AG04450 (cell line): Measurements from ENCODE around the gene PRKAG2. TPM values are rescaled to one million over a fixed set of nuclear protein-coding genes. Genes with fewer than 3 reads are reported as not detected.
"Not testable (repeated sequence)": the region's sequence is repeated elsewhere in the genome, so short reads cannot be mapped to it uniquely, and the experiment has no call there.

ENCODE experiments used
- CTCF ChIA-PET: fragments of 300-600, 350-600 bp; formaldehyde crosslinking; extraction: SDS; loops from one replicate; lab custom pipeline; 2022; ENCODE audit warnings: antibody characterized with exemption, inconsistent platforms; lab: Charles Lee
- POLR2A ChIA-PET: fragments of 350-600 bp; formaldehyde crosslinking; extraction: SDS; loops from one replicate; lab custom pipeline; 2021; ENCODE audit warnings: antibody characterized with exemption, inconsistent platforms; lab: Yijun Ruan, JAX
- DNase-seq: peaks from one replicate; pipeline ENCODE4 v3.0.0-alpha.2; 2011; ENCODE audit warnings: low read depth, low spot score
- H3K27ac ChIP-seq: one replicate; pipeline ENCODE4 v1.5.1; 2012; ENCODE audit warnings: low read depth, low read length, control low read depth
- H3K27me3 ChIP-seq: one replicate; pipeline ENCODE4 v1.6.0; 2012; ENCODE audit warnings: low read length; ENCODE audit not compliant: control insufficient read depth, insufficient read depth
- H3K4me3 ChIP-seq: 2 replicates; pipeline ENCODE4 v1.5.1; 2011; ENCODE audit warnings: mild to moderate bottlenecking, low read depth, low read length, control low read depth
- H3K9me3 ChIP-seq: 2 replicates; pipeline ENCODE4 v1.5.1; 2012; ENCODE audit warnings: low read length; ENCODE audit not compliant: control insufficient read depth, insufficient read depth
- CTCF ChIP-seq: IDR thresholded peaks from 2 replicates; pipeline ENCODE4 v1.5.1; 2011; ENCODE audit warnings: low read depth, low read length, control low read depth, inconsistent platforms
- polyA plus RNA-seq: library from polyadenylated mRNA; depleted of rRNA; stranded (reverse); fragments of >200 nt; gene quantifications from 2 replicates; pipeline ENCODE4 v1.2.3, GENCODE V29; 2011

PRKAG2 gene
- polyA plus RNA-seq, 1 experiment, result 45.0 TPM

- no peak for TF ChIP-seq CTCF
- Histone ChIP-seq H3K4me3 (no peak overlapping the region), H3K27me3 (peaks cover 14% of the 10 kb centered on the region), H3K9me3 (no peaks in the 10 kb centered on the region), H3K27ac (no peak overlapping the region)
- DNase-seq, result no peak
- ChIA-PET CTCF (interaction anchor here (5.6 kb wide), 1 partner anchor 18 kb away, joined by 29 read pairs; no protein-coding TSS in a partner anchor), POLR2A (no interaction called here)
Measured at GRCh38 chr7:151800861-151801260, 76.1 kb downstream of the PRKAG2 start.

GRCh38 chr7:151800391-151800790 is 76.5 kb downstream of the PRKAG2 start:
- TF ChIP-seq CTCF, result no peak
- Histone ChIP-seq H3K27ac (no peak overlapping the region), H3K9me3 (no peaks in the 10 kb centered on the region), H3K27me3 (peaks cover 14% of the 10 kb centered on the region), H3K4me3 (no peak overlapping the region)
- ChIA-PET CTCF (interaction anchor here (5.6 kb wide), 1 partner anchor 18 kb away, joined by 29 read pairs; no protein-coding TSS in a partner anchor), POLR2A (no interaction called here)
- no peak for DNase-seq

- no peak for TF ChIP-seq CTCF
- Histone ChIP-seq H3K4me3 (no peak overlapping the region), H3K9me3 (no peaks in the 10 kb centered on the region; the same call in 1 of the 2 replicates), H3K27me3 (peaks cover 10% of the 10 kb centered on the region), H3K27ac (no peak overlapping the region)
- CTCF ChIA-PET, result interaction anchor here (5.6 kb wide), 1 partner anchor 17 kb away, joined by 29 read pairs; no protein-coding TSS in a partner anchor
- no peak for DNase-seq
- POLR2A ChIA-PET, result interaction anchor here (0.5 kb wide), 1 partner anchor 295 kb away, joined by 3 read pairs; no protein-coding TSS in a partner anchor
Measured at GRCh38 chr7:151799506-151799905, 77.4 kb downstream of the PRKAG2 start.

GRCh38 chr7:151798851-151799448 is 78.0 kb downstream of the PRKAG2 start:
- POLR2A ChIA-PET, result interaction anchor here (0.5 kb wide), 1 partner anchor 294 kb away, joined by 3 read pairs; no protein-coding TSS in a partner anchor
- H3K4me3 ChIP-seq, result no peak overlapping the region
- TF ChIP-seq CTCF, result no peak
- no peak for DNase-seq
- no peaks in the 10 kb centered on the region; the same call in 1 of the 2 replicates for H3K9me3 ChIP-seq
- CTCF ChIA-PET, result interaction anchor here (5.6 kb wide), 1 partner anchor 16 kb away, joined by 29 read pairs; no protein-coding TSS in a partner anchor
- peaks cover 9% of the 10 kb centered on the region for H3K27me3 ChIP-seq
- H3K27ac ChIP-seq, result no peak overlapping the region

GRCh38 chr7:151797667-151798307 is 79.1 kb downstream of the PRKAG2 start:
- POLR2A ChIA-PET, H3K4me3 ChIP-seq, DNase-seq, H3K27me3 ChIP-seq, H3K27ac ChIP-seq, H3K9me3 ChIP-seq: not testable (repeated sequence)
- CTCF ChIA-PET, result interaction anchor here (0.5 to 5.6 kb wide), 2 partner anchors 15 to 1760 kb away, joined by 5 to 29 read pairs; no protein-coding TSS in a partner anchor
